RWPE2 (cell line): ENCODE measurements around the gene SEMA3D.

Experiments used
- ATAC-seq: fragments of 200-7000 bp; cut with Tn5 transposase; 3 replicates; pipeline ENCODE4 v1.9.1; 2021; ENCODE audit warnings: low read depth
- DNase-seq: peaks from one replicate; pipeline ENCODE4 v3.0.0-alpha.2; 2020; ENCODE audit warnings: low spot score
- H3K27ac ChIP-seq: fragments of 450-650 bp; 2 replicates; pipeline ENCODE4 v1.5.1; 2017; ENCODE audit warnings: mild to moderate bottlenecking; ENCODE audit not compliant: poor library complexity, severe bottlenecking
- H3K27me3 ChIP-seq: fragments of 250-450 bp; sonication (Bioruptor Pico); 2 replicates; pipeline ENCODE4 v1.5.1; 2021; ENCODE audit warnings: mild to moderate bottlenecking, moderate library complexity; ENCODE audit not compliant: insufficient read depth, poor library complexity, severe bottlenecking
- H3K36me3 ChIP-seq: fragments of 250-450 bp; sonication (Bioruptor Pico); 2 replicates; pipeline ENCODE4 v1.5.1; 2020; ENCODE audit warnings: low read depth, mild to moderate bottlenecking, moderate library complexity
- H3K4me1 ChIP-seq: fragments of 250-450 bp; sonication (Bioruptor Pico); 2 replicates; pipeline ENCODE4 v1.5.1; 2021; ENCODE audit warnings: mild to moderate bottlenecking, moderate library complexity; ENCODE audit not compliant: insufficient read depth, poor library complexity, severe bottlenecking
- H3K4me3 ChIP-seq: fragments of 250-450 bp; sonication (Bioruptor Pico); 2 replicates; pipeline ENCODE4 v1.5.1; 2021; ENCODE audit warnings: mild to moderate bottlenecking, moderate library complexity; ENCODE audit not compliant: severe bottlenecking
- H3K9me3 ChIP-seq: fragments of 250-450 bp; sonication (Bioruptor Pico); 2 replicates; pipeline ENCODE4 v1.5.1; 2021; ENCODE audit warnings: mild to moderate bottlenecking, moderate library complexity; ENCODE audit not compliant: severe bottlenecking
- TF ChIP-seq, protein P1 (sequence below): fragments of 450-650 bp; IDR thresholded peaks from one replicate; pipeline ENCODE4 v1.5.1; 2017; ENCODE audit warnings: mild to moderate bottlenecking, moderate library complexity; ENCODE audit not compliant: poor library complexity, severe bottlenecking

SEMA3D gene

GRCh38 chr7:85039196-85039923, 147.5 kb downstream of the SEMA3D start:
- Histone ChIP-seq H3K4me3 (no peak overlapping the region), H3K4me1 (no peaks in the 10 kb centered on the region), H3K27me3 (no peaks in the 10 kb centered on the region), H3K9me3 (no peaks in the 10 kb centered on the region), H3K27ac (no peak overlapping the region), H3K36me3 (no peaks in the 10 kb centered on the region)
- no peak for DNase-seq
- no peak for ATAC-seq
- TF ChIP-seq, protein P1, sequence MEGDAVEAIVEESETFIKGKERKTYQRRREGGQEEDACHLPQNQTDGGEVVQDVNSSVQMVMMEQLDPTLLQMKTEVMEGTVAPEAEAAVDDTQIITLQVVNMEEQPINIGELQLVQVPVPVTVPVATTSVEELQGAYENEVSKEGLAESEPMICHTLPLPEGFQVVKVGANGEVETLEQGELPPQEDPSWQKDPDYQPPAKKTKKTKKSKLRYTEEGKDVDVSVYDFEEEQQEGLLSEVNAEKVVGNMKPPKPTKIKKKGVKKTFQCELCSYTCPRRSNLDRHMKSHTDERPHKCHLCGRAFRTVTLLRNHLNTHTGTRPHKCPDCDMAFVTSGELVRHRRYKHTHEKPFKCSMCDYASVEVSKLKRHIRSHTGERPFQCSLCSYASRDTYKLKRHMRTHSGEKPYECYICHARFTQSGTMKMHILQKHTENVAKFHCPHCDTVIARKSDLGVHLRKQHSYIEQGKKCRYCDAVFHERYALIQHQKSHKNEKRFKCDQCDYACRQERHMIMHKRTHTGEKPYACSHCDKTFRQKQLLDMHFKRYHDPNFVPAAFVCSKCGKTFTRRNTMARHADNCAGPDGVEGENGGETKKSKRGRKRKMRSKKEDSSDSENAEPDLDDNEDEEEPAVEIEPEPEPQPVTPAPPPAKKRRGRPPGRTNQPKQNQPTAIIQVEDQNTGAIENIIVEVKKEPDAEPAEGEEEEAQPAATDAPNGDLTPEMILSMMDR: no peak

DNA sequence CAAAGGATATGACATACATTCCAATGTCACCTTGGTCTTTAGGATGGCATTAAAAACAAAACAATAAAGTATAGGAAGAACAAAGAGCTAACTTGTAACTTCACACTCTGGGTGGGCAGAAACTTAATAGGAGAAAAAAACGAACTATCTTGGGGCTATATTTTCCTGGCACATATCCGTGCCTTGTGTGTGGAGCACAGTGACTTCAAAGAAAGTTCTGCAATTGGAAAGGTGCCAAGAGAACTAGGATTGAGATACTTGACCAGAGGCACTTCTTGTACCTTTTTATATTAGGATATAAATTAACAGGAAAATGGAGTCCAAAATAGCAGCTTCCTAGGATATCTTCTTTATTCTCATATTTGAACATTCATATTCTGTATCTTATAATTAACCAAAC, 148.4 kb downstream of the SEMA3D start:
- H3K27ac ChIP-seq: no peak overlapping the region
- no peaks in the 10 kb centered on the region for H3K27me3 ChIP-seq
- DNase-seq (no peak), ATAC-seq (no peak)
- H3K36me3 ChIP-seq: no peaks in the 10 kb centered on the region
- no peaks in the 10 kb centered on the region for H3K4me1 ChIP-seq
- TF ChIP-seq, protein P1: no peak
- H3K4me3 ChIP-seq: no peak overlapping the region
- no peaks in the 10 kb centered on the region for H3K9me3 ChIP-seq

GRCh38 chr7:85033263-85033662, 153.6 kb downstream of the SEMA3D start:
- TF ChIP-seq, protein P1: no peak
- DNase-seq (no peak), ATAC-seq (no peak)
- no peaks in the 10 kb centered on the region; the same call in 1 of the 2 replicates for H3K36me3 ChIP-seq
- H3K27ac ChIP-seq: no peak overlapping the region
- H3K4me1 ChIP-seq: no peaks in the 10 kb centered on the region
- H3K4me3 ChIP-seq: no peak overlapping the region
- peaks cover 2% of the 10 kb centered on the region for H3K9me3 ChIP-seq
- no peaks in the 10 kb centered on the region for H3K27me3 ChIP-seq

GRCh38 chr7:85031475-85031874, 155.4 kb downstream of the SEMA3D start:
- TF ChIP-seq, protein P1: no peak
- no peak overlapping the region for H3K4me3 ChIP-seq
- DNase-seq: no peak
- no peak overlapping the region for H3K27ac ChIP-seq
- H3K27me3 ChIP-seq: no peaks in the 10 kb centered on the region
- peaks cover 2% of the 10 kb centered on the region for H3K9me3 ChIP-seq
- H3K36me3 ChIP-seq: no peaks in the 10 kb centered on the region; the same call in 1 of the 2 replicates
- ATAC-seq: no peak
- H3K4me1 ChIP-seq: no peaks in the 10 kb centered on the region

- Histone ChIP-seq H3K4me1 (peaks cover 5% of the 10 kb centered on the region), H3K9me3 (peaks cover 2% of the 10 kb centered on the region), H3K27ac (no peak overlapping the region), H3K27me3 (no peaks in the 10 kb centered on the region), H3K36me3 (no peaks in the 10 kb centered on the region; the same call in 1 of the 2 replicates), H3K4me3 (no peak overlapping the region)
- ATAC-seq (peak; percentile 44; the same call in 2 of the 3 replicates), DNase-seq (no peak)
- TF ChIP-seq, protein P1: peak; percentile 83
These were observed 156.0 kb downstream of the SEMA3D start for GRCh38 chr7:85030893-85031292.
